Stimulated activated CD4-positive, alpha-beta T cell treated with anti-CD3 and anti-CD28 coated beads, TNF-alpha, amount 100 ng/mL, for 24 hours (primary cell): ENCODE results near the gene MYH7B.

Source experiments
- DNase-seq, 3 experiments: peaks; one replicate each; pipeline ENCODE4 v3.0.0-alpha.2; 2020; ENCODE audit warnings: low read depth in 3 of 3

Gene MYH7B

DNA sequence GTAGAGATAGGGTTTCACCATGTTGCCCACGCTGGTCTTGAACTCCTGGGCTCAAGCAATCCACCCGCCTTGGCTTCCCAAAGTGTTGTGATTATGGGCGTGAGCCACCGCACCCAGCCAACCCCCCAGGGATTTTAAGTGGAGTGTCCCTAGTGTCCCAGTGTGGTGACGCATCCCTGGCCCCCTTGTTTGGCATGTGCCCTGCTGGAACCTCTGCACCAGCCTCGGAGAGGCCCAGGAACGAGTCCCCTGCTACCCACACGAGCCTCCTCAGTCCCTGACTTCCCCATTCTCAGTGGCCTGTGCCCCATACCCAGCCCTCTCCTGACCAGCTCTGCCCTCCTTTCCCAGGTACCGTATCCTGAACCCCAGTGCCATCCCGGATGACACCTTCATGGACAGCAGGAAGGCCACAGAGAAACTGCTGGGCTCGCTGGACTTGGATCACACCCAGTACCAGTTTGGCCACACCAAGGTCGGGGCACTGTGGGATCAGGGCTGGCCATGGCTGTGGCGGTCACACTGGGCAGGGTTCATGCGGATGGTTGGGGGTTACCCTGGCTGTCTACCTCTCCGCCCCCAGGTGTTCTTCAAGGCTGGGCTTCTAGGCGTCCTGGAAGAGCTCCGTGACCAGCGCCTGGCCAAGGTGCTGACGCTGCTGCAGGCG is 37.2 kb downstream of the MYH7B start:
- DNase-seq = no peak

DNA sequence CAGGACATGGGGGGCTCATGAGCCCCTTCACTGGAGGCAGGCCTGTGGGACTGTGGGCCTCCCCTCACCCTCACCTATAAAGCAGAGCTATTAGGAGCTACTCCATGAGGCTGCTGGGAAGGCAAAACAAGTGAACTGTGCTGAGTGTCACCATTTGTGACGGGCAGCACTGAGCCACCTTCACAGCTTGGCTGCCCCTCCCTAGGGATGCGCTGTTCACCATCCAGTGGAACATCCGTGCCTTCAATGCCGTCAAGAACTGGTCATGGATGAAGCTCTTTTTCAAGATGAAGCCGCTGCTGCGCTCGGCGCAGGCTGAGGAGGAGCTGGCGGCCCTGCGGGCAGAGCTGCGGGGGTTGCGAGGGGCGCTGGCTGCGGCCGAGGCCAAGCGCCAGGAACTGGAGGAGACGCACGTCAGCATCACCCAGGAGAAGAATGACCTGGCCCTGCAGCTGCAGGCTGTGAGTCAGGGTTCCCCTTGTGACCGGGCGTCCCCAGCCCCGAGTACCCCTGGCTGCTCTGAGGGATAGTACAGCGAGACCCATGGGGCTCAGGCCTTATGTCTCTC is 38.4 kb downstream of the MYH7B start:
- no peak for DNase-seq

DNA sequence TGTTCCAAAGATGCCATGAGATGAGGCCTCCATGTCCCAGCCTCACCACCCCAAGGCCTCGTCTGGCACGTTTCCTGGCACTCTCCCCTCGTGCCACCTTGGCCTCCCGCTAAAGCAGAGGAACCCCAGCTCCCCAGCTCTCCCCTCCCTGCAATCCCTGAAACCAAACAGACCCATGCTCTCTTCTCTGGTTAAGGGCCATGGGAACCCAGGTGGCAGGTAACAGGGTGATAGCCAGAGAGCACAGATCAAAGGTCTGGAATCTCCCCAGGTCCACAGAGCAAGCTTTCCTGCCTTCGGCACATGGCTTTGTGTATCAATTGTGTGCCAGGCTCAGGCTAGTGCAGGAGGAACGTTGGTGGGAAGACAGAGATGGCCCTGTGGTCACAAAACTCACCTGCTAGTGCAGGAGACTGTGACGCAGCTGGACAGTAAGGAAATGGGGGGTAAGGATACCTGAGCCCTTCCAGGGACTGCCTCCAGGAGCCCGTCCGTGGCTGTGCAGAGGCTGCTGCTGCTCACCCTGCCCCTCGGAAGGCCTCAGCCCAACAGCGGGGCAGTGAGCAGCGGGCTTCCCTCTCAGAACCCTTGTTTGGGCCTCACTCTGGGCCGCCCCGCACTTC is 39.0 kb downstream of the MYH7B start:
- no peak for DNase-seq

DNA sequence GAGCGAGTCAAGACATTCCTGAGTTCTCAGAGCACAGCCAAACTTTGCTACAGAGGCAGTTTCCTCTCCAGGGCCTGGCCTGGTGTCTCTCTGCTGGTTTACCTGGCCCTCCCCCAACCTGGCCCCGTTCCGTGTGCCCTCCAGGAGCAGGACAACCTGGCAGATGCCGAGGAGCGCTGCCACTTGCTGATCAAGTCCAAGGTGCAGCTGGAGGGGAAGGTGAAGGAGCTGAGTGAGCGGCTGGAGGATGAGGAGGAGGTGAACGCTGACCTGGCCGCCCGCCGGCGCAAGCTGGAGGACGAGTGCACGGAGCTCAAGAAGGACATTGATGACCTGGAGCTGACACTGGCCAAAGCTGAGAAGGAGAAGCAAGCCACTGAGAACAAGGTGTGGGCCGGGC is 39.5 kb downstream of the MYH7B start:
- no peak for DNase-seq

DNA sequence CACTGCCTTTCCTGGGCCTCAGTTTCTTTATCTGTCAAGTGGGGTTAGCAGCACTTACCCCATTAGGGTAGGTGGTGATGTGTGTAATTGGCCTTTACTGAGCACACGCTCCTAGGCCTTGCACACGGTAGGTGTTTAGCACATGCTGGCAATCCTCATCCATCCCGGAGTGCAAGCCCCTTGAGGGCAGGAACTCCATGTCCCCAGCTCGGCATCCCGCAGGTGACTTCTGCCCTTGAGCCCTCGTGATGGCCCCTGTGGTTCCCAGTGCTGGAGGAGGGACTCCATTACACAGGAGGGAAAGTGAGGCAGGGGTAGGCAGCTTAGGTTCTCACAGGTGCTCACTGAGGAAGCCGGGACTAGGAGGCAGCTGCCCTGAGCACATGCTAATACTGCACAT is 40.0 kb downstream of the MYH7B start:
- no peak for DNase-seq

DNA sequence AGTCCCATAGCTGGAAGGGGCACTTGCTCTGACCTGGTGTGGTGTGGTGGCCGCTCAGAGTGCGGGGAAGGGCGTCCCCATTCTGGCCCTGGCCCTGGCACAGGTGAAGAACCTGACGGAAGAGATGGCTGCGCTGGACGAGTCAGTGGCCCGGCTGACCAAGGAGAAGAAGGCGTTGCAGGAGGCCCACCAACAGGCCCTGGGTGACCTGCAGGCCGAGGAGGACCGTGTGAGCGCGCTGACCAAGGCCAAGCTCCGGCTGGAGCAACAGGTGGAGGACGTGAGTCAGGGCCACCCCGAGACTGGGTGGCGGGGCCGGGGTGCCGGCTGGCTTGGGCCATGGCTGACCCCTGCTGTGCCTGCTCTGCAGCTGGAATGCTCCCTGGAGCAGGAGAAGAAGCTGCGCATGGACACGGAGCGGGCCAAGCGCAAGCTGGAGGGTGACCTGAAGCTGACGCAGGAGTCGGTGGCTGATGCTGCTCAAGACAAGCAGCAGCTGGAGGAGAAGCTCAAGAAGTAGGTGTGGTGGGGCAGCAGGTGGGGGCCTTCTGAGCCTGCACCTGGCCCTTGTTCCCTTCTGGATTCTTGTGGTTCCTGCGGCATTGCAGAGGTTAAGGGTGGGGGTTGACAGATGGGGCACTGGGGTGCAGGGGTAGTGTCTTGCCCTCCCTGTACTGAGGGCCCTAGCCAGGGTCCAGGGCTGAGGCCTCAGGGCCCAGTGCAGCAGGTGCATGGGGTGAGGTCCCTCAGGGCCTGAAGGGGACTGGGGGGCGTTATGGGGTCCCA is 40.8 kb downstream of the MYH7B start:
- no peak for DNase-seq

DNA sequence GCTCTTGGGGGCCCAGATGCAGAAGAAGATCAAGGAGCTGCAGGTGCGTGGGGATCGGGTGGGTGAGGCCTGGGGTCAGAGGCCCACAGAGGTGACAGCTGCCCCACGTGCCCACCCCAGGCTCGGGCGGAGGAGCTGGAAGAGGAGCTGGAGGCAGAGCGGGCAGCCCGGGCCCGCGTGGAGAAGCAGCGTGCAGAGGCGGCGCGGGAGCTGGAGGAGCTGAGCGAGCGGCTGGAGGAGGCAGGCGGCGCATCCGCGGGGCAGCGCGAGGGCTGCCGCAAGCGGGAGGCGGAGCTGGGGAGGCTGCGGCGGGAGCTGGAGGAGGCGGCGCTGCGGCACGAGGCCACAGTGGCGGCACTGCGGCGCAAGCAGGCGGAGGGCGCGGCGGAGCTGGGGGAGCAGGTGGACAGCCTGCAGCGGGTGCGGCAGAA is 41.5 kb downstream of the MYH7B start:
- DNase-seq = peak in 1 of 3 experiments; percentile 9

DNA sequence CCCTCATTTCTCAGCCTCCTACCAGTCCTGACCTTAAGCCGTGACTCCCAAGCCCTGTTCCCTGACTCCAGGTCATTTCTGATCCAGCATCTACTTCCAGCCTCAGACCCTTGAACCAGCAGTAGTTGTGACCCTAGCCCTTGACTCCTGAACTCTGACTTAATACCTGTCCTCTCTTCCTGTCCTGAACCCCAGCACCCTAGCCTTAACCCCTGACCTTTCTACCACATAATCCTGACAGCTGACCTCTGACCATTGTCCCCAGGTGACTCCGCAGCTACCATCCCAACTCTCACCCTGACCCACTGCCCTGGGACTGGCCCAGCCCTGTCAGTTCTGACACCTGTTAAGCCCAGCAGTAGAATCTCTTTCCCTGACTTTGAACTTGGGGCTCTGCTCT is 42.1 kb downstream of the MYH7B start:
- DNase-seq = no peak

DNA sequence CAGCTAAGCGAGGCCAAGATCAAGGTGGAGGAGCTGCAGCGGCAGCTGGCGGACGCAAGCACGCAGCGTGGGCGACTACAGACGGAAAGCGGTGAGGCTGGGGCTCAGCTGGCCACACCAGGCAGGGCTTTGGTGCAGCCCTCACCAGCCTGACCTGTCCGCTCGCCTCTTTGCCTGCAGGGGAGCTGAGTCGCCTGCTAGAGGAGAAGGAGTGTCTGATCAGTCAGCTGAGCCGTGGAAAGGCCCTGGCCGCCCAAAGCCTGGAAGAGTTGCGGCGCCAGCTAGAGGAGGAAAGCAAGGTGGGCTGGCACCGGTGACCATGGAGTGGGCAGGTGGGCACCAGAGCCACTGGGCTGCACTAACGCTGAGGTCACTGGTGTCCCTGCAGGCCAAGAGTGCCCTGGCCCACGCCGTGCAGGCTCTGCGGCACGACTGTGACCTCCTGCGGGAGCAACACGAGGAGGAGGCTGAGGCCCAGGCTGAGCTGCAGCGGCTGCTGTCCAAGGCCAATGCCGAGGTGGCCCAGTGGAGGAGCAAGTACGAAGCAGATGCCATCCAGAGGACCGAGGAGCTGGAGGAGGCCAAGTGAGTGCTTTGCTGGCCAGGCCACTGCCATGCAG is 42.8 kb downstream of the MYH7B start:
- DNase-seq = no peak

DNA sequence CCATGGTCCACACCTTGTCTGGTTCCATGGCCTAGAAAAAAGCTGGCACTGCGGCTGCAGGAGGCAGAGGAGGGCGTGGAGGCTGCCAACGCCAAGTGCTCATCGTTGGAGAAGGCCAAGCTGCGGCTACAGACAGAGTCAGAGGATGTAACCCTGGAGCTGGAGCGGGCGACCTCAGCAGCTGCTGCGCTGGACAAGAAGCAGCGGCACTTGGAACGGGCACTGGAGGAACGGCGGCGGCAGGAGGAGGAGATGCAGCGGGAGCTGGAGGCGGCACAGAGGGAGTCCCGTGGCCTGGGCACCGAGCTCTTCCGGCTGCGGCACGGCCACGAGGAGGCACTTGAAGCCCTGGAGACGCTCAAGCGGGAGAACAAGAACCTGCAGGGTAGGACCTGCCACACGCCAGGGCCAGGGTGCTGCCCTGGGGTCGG is 43.4 kb downstream of the MYH7B start:
- DNase-seq = no peak

DNA sequence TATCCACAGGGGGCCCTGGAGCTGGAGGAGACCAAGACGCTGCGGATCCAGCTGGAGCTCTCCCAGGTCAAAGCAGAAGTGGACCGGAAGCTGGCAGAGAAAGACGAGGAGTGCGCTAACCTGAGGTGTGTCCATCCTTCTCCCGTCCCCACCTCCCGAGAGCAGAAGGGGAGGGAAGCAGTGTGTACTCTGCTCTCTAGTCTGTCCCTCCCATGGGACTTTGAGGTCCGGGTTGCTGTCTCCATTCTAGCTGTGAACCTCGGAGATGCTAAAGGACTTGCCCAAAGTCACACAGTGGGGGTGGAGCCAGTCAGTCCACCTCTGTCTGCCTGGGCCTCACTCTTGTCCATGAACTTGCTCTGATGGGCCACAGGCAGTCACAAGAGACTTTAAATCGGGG is 44.1 kb downstream of the MYH7B start:
- no peak for DNase-seq

DNA sequence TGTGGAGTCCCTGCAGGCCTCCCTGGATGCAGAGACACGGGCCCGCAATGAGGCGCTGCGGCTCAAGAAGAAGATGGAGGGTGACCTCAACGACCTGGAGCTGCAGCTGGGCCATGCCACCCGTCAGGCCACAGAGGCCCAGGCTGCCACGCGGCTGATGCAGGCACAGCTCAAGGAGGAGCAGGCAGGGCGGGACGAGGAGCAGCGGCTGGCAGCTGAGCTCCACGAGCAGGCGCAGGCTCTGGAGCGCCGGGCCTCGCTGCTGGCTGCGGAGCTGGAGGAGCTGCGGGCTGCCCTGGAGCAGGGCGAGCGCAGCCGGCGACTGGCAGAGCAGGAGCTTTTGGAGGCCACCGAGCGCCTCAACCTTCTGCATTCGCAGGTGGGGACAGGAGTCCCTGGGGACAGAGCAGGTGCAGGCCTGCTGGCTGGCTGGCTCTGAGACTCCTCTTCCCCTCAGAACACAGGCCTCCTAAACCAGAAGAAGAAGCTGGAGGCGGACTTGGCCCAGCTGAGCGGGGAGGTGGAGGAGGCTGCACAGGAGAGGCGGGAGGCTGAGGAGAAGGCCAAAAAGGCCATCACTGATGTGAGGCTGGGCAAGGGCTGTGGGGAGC is 44.7 kb downstream of the MYH7B start:
- DNase-seq = no peak

DNA sequence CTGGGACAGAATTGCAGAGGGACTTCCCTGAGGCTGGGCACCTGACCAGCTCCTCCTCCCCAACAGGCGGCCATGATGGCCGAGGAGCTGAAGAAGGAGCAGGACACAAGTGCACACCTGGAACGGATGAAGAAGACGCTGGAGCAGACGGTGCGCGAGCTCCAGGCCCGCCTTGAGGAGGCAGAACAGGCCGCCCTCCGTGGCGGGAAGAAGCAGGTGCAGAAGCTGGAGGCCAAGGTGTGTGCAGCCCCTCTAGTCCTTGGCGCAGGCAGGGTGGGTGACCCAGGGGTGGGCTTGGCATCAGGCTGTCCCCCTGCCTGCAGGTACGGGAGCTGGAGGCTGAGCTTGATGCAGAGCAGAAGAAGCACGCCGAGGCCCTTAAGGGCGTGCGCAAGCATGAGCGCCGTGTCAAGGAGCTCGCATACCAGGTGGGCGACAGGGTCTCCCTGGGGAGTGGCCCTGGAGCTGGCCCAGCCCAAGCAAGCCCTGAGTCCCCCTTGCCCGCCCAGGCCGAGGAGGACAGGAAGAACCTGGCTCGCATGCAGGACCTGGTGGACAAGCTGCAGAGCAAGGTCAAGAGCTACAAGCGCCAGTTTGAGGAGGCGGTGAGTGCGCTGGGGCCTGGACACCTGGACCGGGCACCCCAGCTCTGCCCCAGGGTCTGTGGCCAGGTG is 45.4 kb downstream of the MYH7B start:
- DNase-seq = no peak

DNA sequence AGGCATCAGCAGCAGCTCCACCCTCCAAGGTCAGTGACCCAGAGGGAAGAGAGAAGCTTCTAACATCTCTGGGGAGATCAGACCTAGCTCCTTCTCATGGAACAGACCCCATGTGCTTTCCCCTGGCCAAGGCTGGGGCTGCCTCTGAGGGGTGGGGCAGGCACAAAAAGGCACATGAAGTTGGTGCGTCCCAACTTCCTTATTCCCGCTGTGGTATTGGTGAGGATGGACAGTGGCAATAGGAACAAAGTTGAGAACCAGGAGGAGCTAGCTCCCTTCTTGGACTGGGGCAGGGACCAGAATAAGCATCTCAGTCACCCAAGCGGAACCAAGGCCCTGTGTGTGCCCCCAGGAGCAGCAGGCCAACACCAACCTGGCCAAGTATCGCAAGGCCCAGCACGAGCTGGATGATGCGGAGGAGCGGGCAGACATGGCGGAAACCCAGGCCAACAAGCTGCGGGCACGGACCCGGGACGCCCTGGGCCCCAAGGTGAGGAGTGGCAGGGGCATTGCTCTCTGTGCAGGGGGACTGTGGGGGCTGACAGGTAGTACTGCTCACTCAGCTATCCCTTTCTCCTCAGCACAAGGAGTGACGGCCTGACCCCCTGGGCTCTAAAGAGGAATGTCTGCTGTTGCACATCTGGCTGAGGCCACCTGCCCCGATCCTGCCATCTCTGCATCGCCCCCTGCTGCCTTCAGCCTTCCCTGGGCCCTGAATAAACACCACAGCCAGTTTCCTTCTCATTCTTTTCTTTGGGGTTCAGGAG is 46.1 kb downstream of the MYH7B start:
- no peak for DNase-seq

DNA sequence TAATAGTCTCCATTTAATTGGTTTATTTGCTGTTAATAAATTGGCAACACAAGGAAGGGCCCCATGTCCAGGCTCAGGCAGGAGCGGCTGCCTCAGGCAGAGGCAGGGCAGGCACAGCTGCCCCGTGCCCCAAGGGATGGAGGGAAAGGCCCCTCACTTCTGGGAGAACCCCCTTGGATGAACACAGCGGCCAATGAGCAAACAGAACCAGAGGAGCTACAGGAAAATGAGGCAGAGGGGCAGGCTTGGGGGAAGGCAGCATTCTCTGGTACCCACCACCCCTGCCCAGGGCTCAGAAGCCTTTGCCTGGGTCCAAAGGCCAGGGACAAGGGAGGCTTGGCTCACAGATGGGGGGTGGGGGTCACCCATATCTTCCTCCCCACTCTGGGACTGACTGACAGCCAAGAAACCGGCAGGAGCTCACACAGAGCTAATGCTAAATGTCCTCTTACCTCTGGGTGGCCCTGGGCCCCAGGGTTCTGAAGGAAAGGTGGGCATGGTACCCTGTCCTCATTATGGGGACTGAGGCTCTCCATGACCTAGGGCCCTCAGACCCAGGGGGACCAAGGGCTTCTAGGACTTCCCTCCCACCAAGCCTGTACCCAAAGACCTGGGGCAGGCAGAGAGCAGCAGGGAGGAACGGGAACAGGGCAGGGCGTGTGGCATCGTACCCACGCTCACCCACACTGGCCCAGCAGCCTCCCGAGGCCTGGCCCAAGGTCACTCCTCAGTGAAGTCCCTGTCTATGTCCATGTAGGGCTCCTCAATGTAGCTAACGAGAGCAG is 47.0 kb downstream of the MYH7B start:
- DNase-seq = no peak

DNA sequence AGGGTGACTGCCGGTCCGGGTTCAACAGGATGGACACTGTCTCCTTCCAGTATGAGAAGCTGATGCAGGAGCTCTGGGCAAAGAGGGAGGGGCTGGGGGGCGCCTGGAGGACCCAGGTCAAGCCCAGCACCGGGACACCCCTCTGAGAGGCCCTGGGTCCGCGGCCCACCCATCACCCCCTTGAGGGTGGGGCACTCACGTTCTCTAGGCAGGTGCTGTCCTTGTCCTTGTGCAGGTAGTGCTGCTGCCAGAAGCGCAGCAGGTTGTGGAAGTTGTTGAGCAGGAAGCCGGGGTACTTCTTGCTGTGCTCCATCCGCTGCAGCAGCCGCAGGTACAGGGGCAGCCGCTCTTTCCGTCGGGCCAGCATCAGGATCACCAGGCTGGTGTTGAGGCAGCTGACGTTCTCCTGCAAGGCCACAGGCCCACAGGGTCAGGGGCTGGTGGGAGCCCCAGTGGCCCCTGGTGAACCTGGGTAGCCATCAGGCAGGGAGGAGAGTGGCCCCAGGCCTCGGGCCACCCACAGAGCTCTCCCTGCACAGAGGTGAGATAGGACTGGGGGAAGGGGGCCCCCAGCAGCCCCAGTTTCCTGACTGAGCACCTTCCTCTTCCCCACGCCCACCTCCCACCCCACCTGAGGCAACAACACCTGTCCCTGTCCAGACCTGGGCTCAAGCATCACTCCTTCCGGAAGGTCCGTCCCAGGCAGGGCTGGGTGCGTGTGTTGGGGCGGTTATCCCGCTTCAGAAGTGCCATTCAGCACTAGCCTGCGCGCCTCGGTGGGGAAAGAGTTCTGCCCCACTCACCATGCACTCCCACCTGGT is 47.8 kb downstream of the MYH7B start:
- no peak for DNase-seq

DNA sequence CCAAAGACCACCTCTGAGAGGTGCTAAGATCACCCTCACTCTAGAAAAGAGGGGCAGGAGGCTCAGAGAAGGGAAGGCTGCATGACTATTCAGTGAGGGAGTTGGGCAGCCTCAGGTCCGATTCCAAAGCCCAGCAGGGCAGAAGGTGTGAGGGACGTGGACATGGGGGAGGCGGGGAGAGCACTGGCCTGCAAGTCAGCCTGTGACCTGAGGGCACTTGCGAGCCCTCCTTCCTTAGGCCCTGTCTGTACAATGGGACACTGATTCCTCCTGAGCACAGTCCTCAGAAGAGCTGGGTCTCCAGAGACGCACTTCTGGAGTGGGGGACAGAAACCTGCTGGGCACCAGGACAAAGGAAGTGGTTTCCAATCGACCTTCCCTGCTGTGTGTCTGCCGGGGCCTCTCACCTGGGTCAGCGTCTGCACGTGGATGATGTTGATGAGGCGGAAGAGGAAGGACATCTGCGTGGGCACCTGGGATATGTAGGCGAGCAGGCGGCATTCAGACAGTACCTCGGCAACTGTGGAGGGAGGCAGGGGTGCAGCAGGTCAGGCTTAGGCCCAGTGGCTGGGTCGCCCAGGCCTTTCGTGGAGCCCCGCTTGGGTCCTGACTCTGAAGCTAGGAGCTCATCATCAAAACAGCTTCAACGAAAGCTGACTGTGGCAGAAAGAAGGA is 48.5 kb downstream of the MYH7B start:
- DNase-seq = no peak
